GM20431 (cell line): ENCODE data around the gene CIITA.

Experiments
- in situ Hi-C: fragments of 300-500 bp; cut with MseI, MboI; formaldehyde crosslinking; loops from one replicate; pipeline ENCODE4 v1.15.0; 2020; ENCODE audit warnings: low sequenced_read_pairs; ENCODE audit not compliant: unreplicated experiment

Gene CIITA

GRCh38 chr16:10969615-10970014 lies 92.6 kb downstream of the CIITA start:
- in situ Hi-C loops: loop anchor here (10.0 to 25.0 kb wide), 3 partner anchors 285 to 868 kb away; partner anchors contain the start of gene SOCS1

DNA sequence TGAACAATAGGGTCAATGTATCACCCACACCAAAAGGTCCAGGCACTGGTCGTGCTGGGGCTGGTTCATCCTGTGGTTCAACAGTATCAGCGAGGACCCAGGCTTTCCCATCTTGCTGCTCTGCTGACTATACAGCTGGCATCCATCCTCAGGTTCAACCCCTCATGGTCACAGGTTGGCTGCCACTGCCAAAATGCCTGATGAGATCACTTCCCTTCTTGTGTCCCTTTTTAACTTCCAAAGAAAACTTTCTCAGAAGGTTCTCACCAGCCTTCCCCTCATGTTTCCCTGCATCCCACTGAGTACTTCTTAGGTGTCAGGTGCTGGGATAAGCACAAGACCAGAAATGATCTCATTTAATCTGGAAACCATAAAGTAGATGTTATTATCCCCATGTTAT lies 93.1 kb downstream of the CIITA start:
- in situ Hi-C loops: loop anchor here (10.0 to 25.0 kb wide), 2 partner anchors 285 to 867 kb away; partner anchors contain the start of gene SOCS1

GRCh38 chr16:10971560-10971961 lies 94.6 kb downstream of the CIITA start:
- in situ Hi-C loops: loop anchor here (10.0 to 25.0 kb wide), 2 partner anchors 283 to 866 kb away; partner anchors contain the start of gene SOCS1

DNA sequence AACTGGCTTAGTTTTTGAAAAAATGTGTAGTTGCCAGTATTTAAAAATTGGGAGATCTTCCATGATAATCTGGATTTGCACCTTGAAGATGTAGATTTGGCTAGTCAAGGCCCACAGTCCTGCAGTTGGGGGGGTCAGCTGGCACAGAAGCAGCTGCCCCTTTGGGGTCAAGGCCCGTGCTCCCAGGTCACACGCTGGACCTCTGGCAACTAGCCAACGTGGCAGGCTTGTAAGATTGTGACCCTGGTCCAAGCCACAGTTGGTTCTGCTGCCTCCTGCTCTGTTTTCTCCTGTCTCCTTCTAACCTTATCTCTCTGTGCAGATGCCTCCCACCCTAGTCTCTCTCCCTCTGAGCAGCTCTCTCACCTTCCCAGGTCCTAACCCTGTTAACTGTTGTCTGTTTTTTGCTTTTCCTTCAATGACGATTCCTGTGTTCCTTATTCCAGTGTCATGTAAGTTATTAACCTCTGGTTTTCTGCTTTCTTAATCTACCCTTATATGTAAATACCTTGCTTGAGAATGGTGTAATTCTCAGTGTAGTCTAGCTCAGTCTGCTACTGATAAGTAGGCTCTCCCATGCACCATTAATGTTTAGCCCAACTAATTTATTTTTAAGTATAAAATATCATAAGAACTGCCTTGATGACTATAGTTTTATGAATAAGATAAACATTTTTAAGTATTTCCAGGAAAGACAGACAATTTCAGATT lies 95.3 kb downstream of the CIITA start:
- in situ Hi-C loops: loop anchor here (10.0 to 25.0 kb wide), 2 partner anchors 283 to 865 kb away; partner anchors contain the start of gene SOCS1

DNA sequence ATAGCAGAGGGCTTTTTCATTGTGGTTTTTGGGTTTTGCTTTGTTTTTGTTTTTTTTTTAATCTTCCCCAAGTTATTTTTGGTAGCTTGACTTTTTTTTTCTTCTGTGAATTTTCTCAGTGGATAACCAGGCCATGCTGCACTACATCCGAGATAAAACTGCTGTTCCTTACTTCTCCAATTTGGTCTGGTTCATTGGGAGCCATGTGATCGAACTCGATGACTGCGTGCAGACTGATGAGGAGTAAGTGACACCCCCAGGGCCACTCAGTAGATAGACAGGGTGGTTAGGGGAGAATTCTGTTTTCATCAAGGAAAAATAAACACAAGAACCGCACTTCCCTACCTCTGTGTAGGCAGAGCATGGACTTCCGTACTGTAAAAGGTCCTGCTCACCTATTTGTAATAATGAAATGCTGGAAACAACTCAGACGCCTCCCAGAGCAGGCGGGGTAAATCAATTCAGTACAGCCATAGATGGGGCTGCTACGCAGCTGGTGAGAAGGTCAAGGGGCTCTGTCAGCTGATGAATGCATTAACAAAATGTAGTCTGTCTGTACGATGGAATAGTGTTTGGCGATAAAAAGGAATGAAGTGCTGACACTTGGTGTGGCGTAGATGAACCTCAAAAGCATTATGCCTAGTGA lies 95.9 kb downstream of the CIITA start:
- in situ Hi-C loops: loop anchor here (10.0 to 25.0 kb wide), 2 partner anchors 282 to 864 kb away; partner anchors contain the start of gene SOCS1

- in situ Hi-C loops: loop anchor here (10.0 kb wide), 1 partner anchor 278 kb away; the partner anchor contains the start of gene SOCS1
Measured at GRCh38 chr16:10976634-10977033, 99.6 kb downstream of the CIITA start.

GRCh38 chr16:10978124-10978523 lies 101.1 kb downstream of the CIITA start:
- in situ Hi-C loops: loop anchor here (10.0 kb wide), 1 partner anchor 277 kb away; the partner anchor contains the start of gene SOCS1

DNA sequence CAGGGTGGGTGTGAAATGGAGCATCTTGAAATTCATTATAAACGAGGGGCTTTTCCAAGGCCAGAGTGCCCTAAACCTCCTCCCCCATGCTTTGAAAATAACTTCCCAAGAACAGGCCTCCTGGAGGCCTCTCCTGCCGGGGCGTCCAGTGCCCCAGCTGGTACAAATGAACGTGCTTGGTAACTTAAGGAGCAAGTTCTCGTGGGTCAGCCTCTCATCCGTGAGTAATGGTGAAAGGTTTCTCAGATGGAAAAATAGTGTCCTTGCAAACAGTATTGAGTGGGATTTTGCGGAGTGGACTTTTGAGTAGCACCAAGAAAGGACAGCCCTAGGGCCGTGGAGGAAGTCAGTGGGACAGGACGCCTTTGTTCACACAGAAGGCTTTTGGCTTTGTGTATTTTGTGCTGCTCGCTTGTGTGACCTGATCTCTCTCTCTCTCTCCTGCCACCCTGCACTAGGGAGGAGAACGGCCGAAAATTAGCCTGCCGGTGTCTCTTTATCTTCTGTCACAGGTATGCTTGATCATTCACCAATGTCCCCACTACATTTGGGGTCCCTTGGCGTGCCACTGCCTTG lies 102.0 kb downstream of the CIITA start:
- in situ Hi-C loops: loop anchor here (10.0 kb wide), 1 partner anchor 276 kb away; the partner anchor contains the start of gene SOCS1

GRCh38 chr16:10979717-10980601 lies 103.0 kb downstream of the CIITA start:
- in situ Hi-C loops: loop anchor here (10.0 kb wide), 1 partner anchor 275 kb away; the partner anchor contains the start of gene SOCS1

- in situ Hi-C loops: no loop called here
Measured at GRCh38 chr16:10980813-10981212, 103.8 kb downstream of the CIITA start.

DNA sequence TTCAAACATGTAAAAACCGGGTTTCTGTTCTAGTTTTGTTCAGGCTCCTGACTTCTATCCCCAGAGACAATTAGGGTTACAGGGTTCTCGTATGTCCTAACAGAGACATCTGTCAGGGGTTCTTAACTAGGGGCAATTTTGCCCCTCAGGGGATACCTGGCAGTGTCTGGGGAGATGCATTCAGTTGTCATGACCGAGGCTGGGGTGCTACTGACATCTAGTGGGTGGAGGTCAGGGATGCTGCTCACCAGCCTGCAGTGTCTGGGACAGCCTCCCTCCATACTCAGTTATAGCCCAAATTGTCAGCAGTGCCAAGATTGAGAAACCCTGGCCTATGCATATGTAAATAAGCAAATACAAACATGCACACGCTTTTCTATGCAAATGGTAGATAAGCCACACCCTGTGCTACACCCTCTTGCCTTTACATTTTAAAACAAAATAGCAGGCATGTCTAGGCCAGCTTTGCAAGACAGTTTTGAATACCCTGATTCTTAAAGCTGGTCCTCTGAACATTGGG lies 104.8 kb downstream of the CIITA start:
- in situ Hi-C loops: no loop called here

DNA sequence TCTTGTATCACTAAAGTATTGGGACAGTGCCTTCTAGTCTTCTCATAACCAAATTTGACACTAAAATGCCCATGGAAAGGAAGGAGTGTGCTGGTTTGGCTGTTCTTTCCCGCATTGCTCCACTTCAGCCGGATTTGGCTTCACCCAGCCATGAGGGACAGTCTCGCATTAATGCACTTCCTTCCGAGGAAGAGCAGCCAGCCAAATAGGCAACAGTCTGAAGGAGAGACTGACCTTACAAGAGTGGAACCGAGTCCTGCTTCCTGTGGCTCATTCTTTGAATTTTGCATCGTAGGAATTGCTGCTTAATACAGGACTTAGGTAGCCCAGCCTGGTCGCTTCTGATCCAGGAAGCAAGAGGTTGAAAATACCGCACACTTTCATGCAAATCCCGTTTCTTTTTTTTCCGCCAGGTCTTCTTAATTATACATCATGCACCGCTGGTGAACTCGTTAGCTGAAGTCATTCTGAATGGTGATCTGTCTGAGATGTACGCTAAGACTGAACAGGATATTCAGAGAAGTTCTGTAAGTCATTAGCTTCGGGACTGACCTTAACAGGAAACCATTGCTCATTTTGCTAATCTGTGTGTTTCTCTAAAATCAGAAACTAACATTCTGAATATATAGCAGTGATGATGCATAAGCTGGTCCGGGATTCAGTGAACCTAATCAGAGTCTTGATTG lies 105.6 kb downstream of the CIITA start:
- in situ Hi-C loops: no loop called here

DNA sequence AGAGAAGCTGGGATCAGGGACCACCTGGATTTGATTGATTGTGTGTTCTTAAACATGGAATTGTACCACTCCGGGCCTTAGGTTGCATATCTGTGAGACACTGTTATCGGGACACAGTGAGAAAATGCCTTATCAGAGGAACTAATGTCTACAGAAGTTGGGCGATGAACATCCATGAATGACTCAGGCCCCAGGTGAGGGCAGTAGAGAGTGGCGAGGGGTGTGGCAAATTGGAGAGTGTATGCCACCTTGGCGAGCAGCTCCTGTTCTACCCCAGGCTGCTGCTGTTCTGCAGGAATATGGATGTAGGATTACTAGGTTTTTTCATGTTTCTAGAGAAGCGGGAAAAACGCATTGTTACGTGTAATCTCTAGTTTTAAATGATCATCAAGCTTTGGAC lies 106.2 kb downstream of the CIITA start:
- in situ Hi-C loops: no loop called here

GRCh38 chr16:10984509-10984908 lies 107.5 kb downstream of the CIITA start:
- in situ Hi-C loops: no loop called here
